Panc1 (cell line): ENCODE results near the gene CLBA1. TPM values are rescaled to one million over a fixed set of nuclear protein-coding genes. Genes with fewer than 3 reads are reported as not detected.

Experiments
- ATAC-seq: fragments of 200-7000 bp; cut with Tn5 transposase; 2 replicates; pipeline ENCODE4 v1.9.1; 2020; ENCODE audit warnings: mild to moderate bottlenecking, moderate library complexity
- BruUV-seq: library from RNA; stranded (reverse); fragments of 400-500 nt; replicated peaks from 2 replicates; lab custom pipeline; 2021; lab: Mats Ljungman, UMichigan
- CTCF ChIA-PET: fragments of 300-600 bp; sonication (Branson Sonifier 250); formaldehyde crosslinking; loops from one replicate; lab custom pipeline; 2022; ENCODE audit warnings: antibody characterized with exemption; lab: Charles Lee
- POLR2A ChIA-PET: fragments of 300-600 bp; sonication (Branson Sonifier 250); formaldehyde crosslinking; loops from one replicate; lab custom pipeline; 2022; ENCODE audit warnings: antibody characterized with exemption; lab: Charles Lee
- DNase-seq: peaks from one replicate; pipeline ENCODE4 v3.0.0-alpha.2; 2010; ENCODE audit warnings: low read depth, low spot score
- H3K27ac ChIP-seq: 2 replicates; pipeline ENCODE4 v1.5.1; 2011; ENCODE audit warnings: mild to moderate bottlenecking, low read length, inconsistent platforms
- H3K27me3 ChIP-seq: fragments of 200-500 bp; sonication (Bioruptor generic); 2 replicates; pipeline ENCODE4 v1.6.0; 2014; ENCODE audit warnings: low read length, inconsistent platforms; ENCODE audit not compliant: control insufficient read depth, insufficient read depth
- H3K36me3 ChIP-seq: fragments of 200-500 bp; sonication (Bioruptor generic); 2 replicates; pipeline ENCODE4 v1.5.1; 2014; ENCODE audit warnings: inconsistent platforms, mild to moderate bottlenecking, low read length, moderate library complexity; ENCODE audit not compliant: control insufficient read depth, insufficient read depth
- H3K4me1 ChIP-seq: 2 replicates; pipeline ENCODE4 v1.5.1; 2011; ENCODE audit warnings: inconsistent platforms, mild to moderate bottlenecking, low read length, moderate library complexity; ENCODE audit not compliant: control insufficient read depth, insufficient read depth
- H3K4me3 ChIP-seq, 2 experiments: 2 replicates each; pipeline ENCODE4 v1.5.1; 2011 to 2012; ENCODE audit warnings: low read depth in 2 of 2, low read length in 2 of 2, mild to moderate bottlenecking in 2 of 2, inconsistent platforms in 1 of 2, moderate library complexity in 1 of 2
- H3K9me3 ChIP-seq: fragments of 200-500 bp; sonication (Bioruptor generic); 2 replicates; pipeline ENCODE4 v1.5.1; 2014; ENCODE audit warnings: low read depth, mild to moderate bottlenecking, inconsistent platforms, low read length, moderate library complexity; ENCODE audit not compliant: control insufficient read depth, insufficient read depth
- CTCF ChIP-seq: fragments of 450-650 bp; IDR thresholded peaks from 2 replicates; pipeline ENCODE4 v1.5.1; 2017; ENCODE audit warnings: mild to moderate bottlenecking
- POLR2AphosphoS5 ChIP-seq: IDR thresholded peaks from 2 replicates; pipeline ENCODE4 v1.6.1; 2012; ENCODE audit warnings: mild to moderate bottlenecking, low read depth, low read length, moderate library complexity
- REST ChIP-seq, 2 experiments: IDR thresholded peaks; 2 replicates each; pipeline ENCODE4 v1.6.1; 2011 to 2012; ENCODE audit warnings: low read depth in 2 of 2, control low read depth in 1 of 2, low read length in 1 of 2, mild to moderate bottlenecking in 1 of 2, moderate library complexity in 1 of 2; ENCODE audit not compliant: insufficient read depth in 1 of 2
- SIN3A ChIP-seq: IDR thresholded peaks from 2 replicates; pipeline ENCODE4 v1.6.1; 2012; ENCODE audit warnings: low read depth, mild to moderate bottlenecking, low read length, moderate library complexity, borderline replicate concordance; ENCODE audit not compliant: insufficient read depth
- TCF7L2 ChIP-seq: IDR thresholded peaks from 2 replicates; pipeline ENCODE4 v1.6.1; 2011; ENCODE audit warnings: mild to moderate bottlenecking, low read depth, low read length, inconsistent platforms
- in situ Hi-C: cut with HindIII; loops from 2 replicates; pipeline ENCODE4 v1.10.0; 2016; ENCODE audit warnings: low sequenced_read_pairs, low pct_unique_long_range_greater_than_20kb
- intact Hi-C: fragments of 100-400 bp; cut with micrococcal nuclease; formaldehyde crosslinking; loops from one replicate; pipeline ENCODE4 v1.10.0; 2022; ENCODE audit not compliant: unreplicated experiment
- total RNA-seq: library from RNA; stranded (reverse); gene quantifications from one replicate; pipeline ENCODE4 v1.2.1, GENCODE V29; 2021; ENCODE audit not compliant: unreplicated experiment

The CLBA1 gene
- total RNA-seq, 1 experiment from 2014 or later, result 13.8 TPM

GRCh38 chr14:104984056-104984894 lies 1.3 kb upstream of the CLBA1 start:
- TF ChIP-seq REST (IDR thresholded peaks at IDR 0.05; ENCODE audit: insufficient read depth in 1 of 2, low read depth in 2 of 2, low read length in 1 of 2) (no peak), POLR2AphosphoS5 (no peak), CTCF (no peak)
- intact Hi-C loops (no loop called here), in situ Hi-C loops (no loop called here)
- no peak for DNase-seq
- no peak for ATAC-seq
- Histone ChIP-seq H3K4me3 (no peak overlapping the region), H3K9me3 (no peaks in the 10 kb centered on the region), H3K36me3 (no peaks in the 10 kb centered on the region), H3K27ac (no peak overlapping the region), H3K4me1 (peaks cover 25% of the 10 kb centered on the region), H3K27me3 (no peaks in the 10 kb centered on the region)
- no TSS peak for BruUV-seq
- POLR2A ChIA-PET, result interaction anchor here (0.8 kb wide), 1 partner anchor 10 kb away, joined by 3 read pairs; no protein-coding TSS in a partner anchor
- CTCF ChIA-PET, result no interaction called here

DNA sequence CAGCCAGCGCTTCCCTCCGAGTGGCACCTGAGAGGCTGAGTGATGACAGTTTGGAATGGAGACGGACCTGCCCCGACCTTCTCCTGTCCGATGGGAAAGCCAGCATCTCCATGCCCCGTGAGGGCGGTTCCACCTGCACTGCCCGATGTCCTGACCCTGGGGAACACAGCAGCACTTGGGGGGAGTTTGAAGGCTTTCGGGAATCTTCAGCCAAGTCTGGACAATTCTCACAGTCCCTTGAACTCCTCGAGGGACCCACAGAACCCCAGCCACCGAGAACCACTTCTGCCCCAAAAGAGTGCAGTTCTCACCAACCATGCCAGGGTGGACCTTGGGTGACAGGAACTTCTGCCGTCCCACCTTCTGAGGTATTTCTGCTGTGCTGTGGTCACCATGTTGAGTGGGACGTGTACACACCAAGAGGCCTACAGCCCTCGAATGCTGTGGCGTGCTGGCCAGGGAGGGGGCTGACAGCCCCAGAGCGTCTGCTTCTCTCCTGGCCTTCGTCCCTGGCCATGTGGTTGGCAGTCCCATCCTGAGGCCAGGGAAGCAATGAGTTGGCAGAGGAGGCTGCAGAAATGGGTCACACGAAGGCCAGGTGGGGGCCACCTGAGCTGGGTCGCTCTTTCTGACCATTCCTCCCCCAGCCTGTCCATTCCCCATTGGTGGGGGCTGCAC lies 1.0 kb downstream of the CLBA1 start:
- intact Hi-C loops (no loop called here), in situ Hi-C loops (no loop called here)
- H3K4me3 ChIP-seq, result peak overlapping the region; percentile 63 to 65
- ATAC-seq, result no peak
- TF ChIP-seq SIN3A (no peak), CTCF (no peak), POLR2AphosphoS5 (no peak), REST (IDR thresholded peaks at IDR 0.05; ENCODE audit: insufficient read depth in 1 of 2, low read depth in 2 of 2, low read length in 1 of 2) (no peak), TCF7L2 (no peak)
- no peak for DNase-seq
- no peaks in the 10 kb centered on the region for H3K9me3 ChIP-seq
- no TSS peak for BruUV-seq
- ChIA-PET POLR2A (no interaction called here), CTCF (no interaction called here)
- H3K4me1 ChIP-seq, result peaks cover 5% of the 10 kb centered on the region
- H3K36me3 ChIP-seq, result no peaks in the 10 kb centered on the region
- H3K27ac ChIP-seq, result peak overlapping the region; percentile 65
- H3K27me3 ChIP-seq, result no peaks in the 10 kb centered on the region
